ENCODE measurements around the gene ADAMTS1. TPM values are rescaled to one million over a fixed set of nuclear protein-coding genes. Genes with fewer than 3 reads are reported as not detected.

The ADAMTS1 gene
- total and polyA plus RNA-seq, 2 of the 4 experiments (the other 2 are of a cell fraction): 116 to 317 TPM

DNA sequence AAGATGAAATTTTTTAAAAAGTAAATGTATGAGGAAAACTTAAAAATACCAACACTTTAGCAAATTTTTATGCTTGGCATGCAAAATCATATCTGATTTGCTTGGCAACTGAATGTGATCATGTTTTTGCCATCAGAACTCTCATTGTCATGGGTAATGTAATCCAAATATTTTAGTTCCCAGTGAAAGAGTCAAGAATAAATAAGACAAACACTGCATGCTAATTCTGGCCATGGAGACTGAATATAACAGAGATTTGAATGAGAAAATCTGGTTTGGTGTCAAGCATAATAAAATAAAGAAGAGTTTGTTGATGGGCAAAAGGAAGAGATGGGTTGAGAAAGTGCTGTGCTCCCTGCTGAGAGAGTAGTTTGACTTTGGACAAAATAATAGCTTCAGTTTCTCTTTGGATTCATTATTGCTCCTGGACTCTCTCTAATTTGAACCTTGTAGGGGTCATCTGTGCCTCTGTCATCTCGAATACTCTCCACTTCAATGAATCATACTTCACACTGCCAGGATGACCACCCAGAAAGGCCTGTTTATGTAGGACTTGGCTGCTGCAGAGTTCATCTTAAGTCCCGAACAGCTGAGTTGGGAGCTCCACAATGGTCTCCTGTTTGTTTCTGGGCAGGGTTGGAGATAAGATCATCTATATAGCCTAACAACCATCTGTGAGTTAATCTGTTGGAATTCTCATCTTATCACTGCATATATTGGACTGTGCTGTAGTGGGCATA lies 34.4 kb downstream of the ADAMTS1 start:
- Histone ChIP-seq H3K27me3 (ENCODE audit: control insufficient read depth, insufficient read depth, low read length) (no peaks in the 10 kb centered on the region), H3K9me1 (ENCODE audit: insufficient read depth, low read length) (peaks cover 3% of the 10 kb centered on the region; the same call in 1 of the 2 replicates), H4K8ac (ENCODE audit: low read depth in 2 of 2, low read length in 2 of 2) (no peak overlapping the region), H2BK20ac (ENCODE audit: low read depth, low read length) (peak overlapping the region; percentile 16; the same call in 1 of the 2 replicates), H4K5ac (ENCODE audit: low read depth, low read length) (peak overlapping the region; percentile 0; the same call in 1 of the 2 replicates), H3K27ac (ENCODE audit: insufficient read depth, low read length) (no peak overlapping the region), H3K36me3 (ENCODE audit: control insufficient read depth, insufficient read depth, low read length) (no peaks in the 10 kb centered on the region), H3K79me1 (ENCODE audit: low read depth in 1 of 2, low read length in 2 of 2) (no peaks in the 10 kb centered on the region), H4K20me1 (ENCODE audit: insufficient read depth, low read length) (no peaks in the 10 kb centered on the region), H3K4me2 (ENCODE audit: low read depth, low read length) (peak overlapping the region; percentile 18; the same call in 1 of the 2 replicates), H3K4me3 (ENCODE audit: insufficient read depth, low read depth, low read length) (no peak overlapping the region), H2BK5ac (ENCODE audit: low read depth, low read length, poor library complexity, severe bottlenecking) (peak overlapping the region; percentile 80), H3K4ac (ENCODE audit: low read depth, low read length) (peak overlapping the region; percentile 47; the same call in 1 of the 2 replicates), H2AK5ac (ENCODE audit: low read depth, low read length) (no peak overlapping the region), H2AK9ac (replicated peaks; ENCODE audit: low read depth, low read length, poor library complexity) (no peak overlapping the region), H3K14ac (replicated peaks; ENCODE audit: low read depth, low read length) (peak overlapping the region; percentile 2; the same call in 1 of the 2 replicates), H3K18ac (ENCODE audit: low read depth, low read length) (peak overlapping the region; percentile 6; the same call in 1 of the 2 replicates), H2BK120ac (ENCODE audit: low read depth, low read length) (peak overlapping the region; percentile 21; the same call in 1 of the 2 replicates), H3K9me3 (ENCODE audit: control insufficient read depth, insufficient read depth, low read length) (no peaks in the 10 kb centered on the region; the same call in 1 of the 2 replicates), H2BK15ac (ENCODE audit: low read depth, low read length) (peak overlapping the region; percentile 16; the same call in 1 of the 3 replicates), H3K56ac (ENCODE audit: extremely low read depth, insufficient read depth, low read length) (no peak overlapping the region), H3K23ac (ENCODE audit: low read depth, low read length) (peak overlapping the region; percentile 44; the same call in 1 of the 2 replicates), H2AFZ (replicated peaks; ENCODE audit: low read length, poor library complexity) (no peak overlapping the region), H3K4me1 (ENCODE audit: control insufficient read depth, insufficient read depth, low read length) (peaks cover 6% of the 10 kb centered on the region), H3K9ac (ENCODE audit: low read depth, low read length) (no peak overlapping the region), H4K91ac (ENCODE audit: insufficient read depth, low read depth, low read length) (no peak overlapping the region)
- CTCF ChIA-PET: no interaction called here
- TF ChIP-seq FOS (IDR thresholded peaks at IDR 0.05; ENCODE audit: low read depth, low read length) (no peak), RCOR1 (IDR thresholded peaks at IDR 0.05; ENCODE audit: insufficient replicate concordance, low read length) (no peak), RAD21 (IDR thresholded peaks at IDR 0.05; ENCODE audit: low read length) (no peak), MAZ (IDR thresholded peaks at IDR 0.05; ENCODE audit: borderline replicate concordance, low read depth, low read length) (no peak), BHLHE40 (IDR thresholded peaks at IDR 0.05; ENCODE audit: low read depth, low read length) (no peak), SMC3 (IDR thresholded peaks at IDR 0.05; ENCODE audit: low read depth, low read length) (no peak), CTCF (conservative IDR thresholded peaks at IDR 0.05; ENCODE audit: low read depth, low read length) (no peak), NFE2L2 (IDR thresholded peaks at IDR 0.05; ENCODE audit: low read depth, low read length) (no peak), CHD1 (IDR thresholded peaks at IDR 0.05; ENCODE audit: low read depth, low read length) (no peak), MAFK (IDR thresholded peaks at IDR 0.05; ENCODE audit: low read depth, low read length) (no peak), POLR2A (IDR thresholded peaks at IDR 0.05; ENCODE audit: low read depth, low read length) (no peak), CEBPB (IDR thresholded peaks at IDR 0.05; ENCODE audit: low read depth, low read length) (no peak), MXI1 (IDR thresholded peaks at IDR 0.05; ENCODE audit: borderline replicate concordance, low read depth, low read length) (no peak), USF2 (IDR thresholded peaks at IDR 0.05; ENCODE audit: low read depth, low read length) (no peak), ELK1 (IDR thresholded peaks at IDR 0.05; ENCODE audit: borderline replicate concordance, low read depth, low read length) (no peak)
- WGBS, 2 experiments (ENCODE audit: extremely low coverage in 2 of 2, insufficient read length in 1 of 2): no CpG with 5 or more reads among the region's 2 CpGs
- POLR2A ChIA-PET (ENCODE audit: unreplicated experiment): no interaction called here
- DNase-seq: peak; percentile 82
- in situ Hi-C loops (cut with MboI; ENCODE audit: low sequenced_read_pairs): no loop called here
- BruUV-seq (replicated peaks): no TSS peak
- intact Hi-C loops (cut with micrococcal nuclease): no loop called here
- ATAC-seq (ENCODE audit: low read depth): peak; percentile 55
- dilution Hi-C loops (cut with HindIII; ENCODE audit: low sequenced_read_pairs, unreplicated experiment): no loop called here
